Right lobe of liver (tissue), 4 donors: ENCODE data around the gene PTGS1.

ENCODE experiments used
- POLR2A ChIP-seq: fragments of 450-650 bp; IDR thresholded peaks from one replicate; pipeline ENCODE4 v1.6.1; 2017; ENCODE audit warnings: antibody characterized with exemption, mild to moderate bottlenecking
- TF ChIP-seq, protein P1 (sequence below), 4 donors: fragments of 200-600 bp in 3 of 4; fragments of 450-650 bp in 1 of 4; IDR thresholded peaks; one replicate each; pipeline versions ENCODE4 v1.5.1 to v1.8.0; 2016 to 2022; ENCODE audit warnings: antibody characterized with exemption in 4 of 4, mild to moderate bottlenecking in 2 of 4
- donor health status: DM: no; HTN: no; CAD: no.
- donor health status: DM: no; HTN: no; CAD: no.
- donor health status: DM: no; HTN: yes; CAD: no.

GRCh38 chr9:122398371-122398924 lies 27.6 kb downstream of the PTGS1 start:
- TF ChIP-seq, protein P1, sequence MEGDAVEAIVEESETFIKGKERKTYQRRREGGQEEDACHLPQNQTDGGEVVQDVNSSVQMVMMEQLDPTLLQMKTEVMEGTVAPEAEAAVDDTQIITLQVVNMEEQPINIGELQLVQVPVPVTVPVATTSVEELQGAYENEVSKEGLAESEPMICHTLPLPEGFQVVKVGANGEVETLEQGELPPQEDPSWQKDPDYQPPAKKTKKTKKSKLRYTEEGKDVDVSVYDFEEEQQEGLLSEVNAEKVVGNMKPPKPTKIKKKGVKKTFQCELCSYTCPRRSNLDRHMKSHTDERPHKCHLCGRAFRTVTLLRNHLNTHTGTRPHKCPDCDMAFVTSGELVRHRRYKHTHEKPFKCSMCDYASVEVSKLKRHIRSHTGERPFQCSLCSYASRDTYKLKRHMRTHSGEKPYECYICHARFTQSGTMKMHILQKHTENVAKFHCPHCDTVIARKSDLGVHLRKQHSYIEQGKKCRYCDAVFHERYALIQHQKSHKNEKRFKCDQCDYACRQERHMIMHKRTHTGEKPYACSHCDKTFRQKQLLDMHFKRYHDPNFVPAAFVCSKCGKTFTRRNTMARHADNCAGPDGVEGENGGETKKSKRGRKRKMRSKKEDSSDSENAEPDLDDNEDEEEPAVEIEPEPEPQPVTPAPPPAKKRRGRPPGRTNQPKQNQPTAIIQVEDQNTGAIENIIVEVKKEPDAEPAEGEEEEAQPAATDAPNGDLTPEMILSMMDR (IDR thresholded peaks at IDR 0.05) = no peak
- no peak for TF ChIP-seq POLR2A
